Upper lobe of left lung (tissue), 6 donors: ENCODE results near the gene IGFBP3. TPM values are rescaled to one million over a fixed set of nuclear protein-coding genes. Genes with fewer than 3 reads are reported as not detected.
A peak's percentile ranks its signal among the peaks of the same experiment; 100 is the strongest.

Experiments used
- ATAC-seq, 2 donors: fragments of 200-7000 bp; cut with Tn5 transposase; one replicate each; pipeline ENCODE4 v1.9.1; 2022; ENCODE audit warnings: mild to moderate bottlenecking in 2 of 2, moderate library complexity in 2 of 2; ENCODE audit not compliant: low FRiP score in 2 of 2
- DNase-seq, 2 donors: peaks; one replicate each; pipeline ENCODE4 v3.0.0-alpha.2; 2019 to 2020
- H3K27ac ChIP-seq, 4 donors: fragments of 200-600 bp; sonication (generic); one replicate each; pipeline ENCODE4 v1.5.1; 2016 to 2019
- H3K27me3 ChIP-seq, 4 donors: fragments of 200-600 bp; sonication (generic); one replicate each; pipeline ENCODE4 v1.5.1; 2017 to 2019
- H3K36me3 ChIP-seq, 4 donors: fragments of 200-600 bp; sonication (generic); one replicate each; pipeline ENCODE4 v1.5.1; 2016 to 2019
- H3K4me1 ChIP-seq, 4 donors: fragments of 200-600 bp; sonication (generic); one replicate each; pipeline ENCODE4 v1.5.1; 2018 to 2019
- H3K4me3 ChIP-seq, 4 donors: fragments of 200-600 bp; sonication (generic); one replicate each; pipeline ENCODE4 v1.5.1; 2017 to 2019; ENCODE audit warnings: mild to moderate bottlenecking in 2 of 4, moderate library complexity in 1 of 4
- H3K9me3 ChIP-seq, 4 donors: fragments of 200-600 bp; sonication (generic); one replicate each; pipeline ENCODE4 v1.5.1; 2018 to 2019
- CTCF ChIP-seq, 6 experiments: fragments of 450-650 bp in 4 of 6; fragments of 200-600 bp in 2 of 6; sonication (generic) in 2 of 6; IDR thresholded peaks; one replicate each; pipeline ENCODE4 v1.5.1; 2016 to 2019; ENCODE audit warnings: antibody characterized with exemption in 6 of 6
- EP300 ChIP-seq, 4 donors: sonication (generic); formaldehyde crosslinking; IDR thresholded peaks; one replicate each; pipeline ENCODE4 v1.5.1; 2017; ENCODE audit warnings: antibody characterized with exemption in 4 of 4, control low read depth in 2 of 4
- POLR2A ChIP-seq, 4 donors: fragments of 450-650 bp; IDR thresholded peaks; one replicate each; pipeline ENCODE4 v1.5.1; 2016 to 2017; ENCODE audit warnings: antibody characterized with exemption in 4 of 4, mild to moderate bottlenecking in 2 of 4
- POLR2AphosphoS5 ChIP-seq, 2 donors: sonication (generic); formaldehyde crosslinking; IDR thresholded peaks; one replicate each; pipeline ENCODE4 v1.5.1; 2017; ENCODE audit warnings: antibody characterized with exemption in 2 of 2
- WGBS, 2 donors: methylation state at CpG; one replicate each; pipeline ENCODE4 v1.1.5; 2017 to 2018; 5-methylcytosine and 5-hydroxymethylcytosine counted together
- total RNA-seq, 6 donors: library from RNA; depleted of rRNA in 4 of 6; stranded (reverse); fragments of >200 nt in 4 of 6; gene quantifications; one replicate each; pipeline versions ENCODE4 v1.1.0 to v1.2.1, GENCODE V29; 2016 to 2021
- donor health status: DM: no; HTN: no; CAD: no; lungs with moderate emphysema.
- donor health status: DM: no; HTN: yes; CAD: no; lungs with severe emphysema.

The IGFBP3 gene
- total RNA-seq, 6 donors from 2014 or later = 21.5 to 107 (median 40.1) TPM

- whole genome bisulfite sequencing, 2 donors = 79 to 82% methylated on average over 3 to 6 of the region's 6 CpGs
- TF ChIP-seq POLR2A (IDR thresholded peaks at IDR 0.05) = no peak
- ATAC-seq = no peak
These were observed 28.6 kb downstream of the IGFBP3 start for GRCh38 chr7:45892407-45893035.

GRCh38 chr7:45891462-45892402 is 29.3 kb downstream of the IGFBP3 start:
- DNase-seq (no peak), ATAC-seq (no peak)
- no peaks in the 10 kb centered on the region for H3K9me3 ChIP-seq
- TF ChIP-seq EP300 (IDR thresholded peaks at IDR 0.05) (no peak), POLR2A (IDR thresholded peaks at IDR 0.05) (no peak)
- no peak overlapping the region for H3K4me3 ChIP-seq
- 75 to 76% methylated on average over 9 to 10 of the region's 10 CpGs for WGBS, 2 donors
- no peaks in the 10 kb centered on the region for H3K36me3 ChIP-seq
- no peak overlapping the region for H3K27ac ChIP-seq
- H3K27me3 ChIP-seq = peaks cover 0 to 19% (median 7%) of the 10 kb centered on the region in 4 donors
- peaks cover 0 to 11% (median 9%) of the 10 kb centered on the region in 4 donors for H3K4me1 ChIP-seq

More at GRCh38 chr7:45892407-45893035, 28.6 kb downstream of the IGFBP3 start:
- H3K4me1 ChIP-seq = peaks cover 0 to 11% (median 9%) of the 10 kb centered on the region in 4 donors
- no peaks in the 10 kb centered on the region for H3K36me3 ChIP-seq
- H3K4me3 ChIP-seq = no peak overlapping the region
- no peak overlapping the region for H3K27ac ChIP-seq
- no peak for DNase-seq
- H3K9me3 ChIP-seq = no peaks in the 10 kb centered on the region
- peaks cover 0 to 16% (median 7%) of the 10 kb centered on the region in 4 donors for H3K27me3 ChIP-seq

GRCh38 chr7:45890902-45891461 is 30.1 kb downstream of the IGFBP3 start:
- Histone ChIP-seq H3K27me3 (peaks cover 0 to 19% (median 7%) of the 10 kb centered on the region in 4 donors), H3K4me1 (peaks cover 0 to 11% (median 9%) of the 10 kb centered on the region in 4 donors), H3K27ac (no peak overlapping the region), H3K4me3 (no peak overlapping the region), H3K9me3 (no peaks in the 10 kb centered on the region), H3K36me3 (no peaks in the 10 kb centered on the region)
- ATAC-seq (no peak), DNase-seq (no peak)
- 41 to 43% methylated on average over 6 of the region's 6 CpGs for WGBS, 2 donors
- TF ChIP-seq EP300 (IDR thresholded peaks at IDR 0.05) (no peak), POLR2A (IDR thresholded peaks at IDR 0.05) (no peak), CTCF (IDR thresholded peaks at IDR 0.05) (peak in 5 of 6 experiments; percentile 22 to 50 (median 44))

- ATAC-seq (no peak), DNase-seq (no peak)
- Histone ChIP-seq H3K4me3 (no peak overlapping the region), H3K9me3 (no peaks in the 10 kb centered on the region), H3K27me3 (peaks cover 0 to 19% (median 7%) of the 10 kb centered on the region in 4 donors), H3K36me3 (no peaks in the 10 kb centered on the region), H3K4me1 (peaks cover 0 to 11% (median 9%) of the 10 kb centered on the region in 4 donors), H3K27ac (no peak overlapping the region)
- WGBS, 2 donors = 79 to 83% methylated on average over 8 of the region's 8 CpGs
- no peak for TF ChIP-seq POLR2AphosphoS5 (IDR thresholded peaks at IDR 0.05)
These were observed 30.8 kb downstream of the IGFBP3 start for GRCh38 chr7:45890125-45890901.

GRCh38 chr7:45889367-45890067 is 31.6 kb downstream of the IGFBP3 start:
- Histone ChIP-seq H3K36me3 (no peaks in the 10 kb centered on the region), H3K9me3 (no peaks in the 10 kb centered on the region), H3K27me3 (peaks cover 0 to 19% (median 7%) of the 10 kb centered on the region in 4 donors), H3K4me3 (no peak overlapping the region), H3K4me1 (peaks cover 0 to 11% (median 9%) of the 10 kb centered on the region in 4 donors), H3K27ac (no peak overlapping the region)
- no peak for ATAC-seq
- TF ChIP-seq POLR2AphosphoS5 (IDR thresholded peaks at IDR 0.05) = no peak
- TF ChIP-seq CTCF (IDR thresholded peaks at IDR 0.05) = no peak
- no peak for TF ChIP-seq POLR2A (IDR thresholded peaks at IDR 0.05)
- TF ChIP-seq EP300 (IDR thresholded peaks at IDR 0.05) = no peak
- 56 to 57% methylated on average over 8 of the region's 8 CpGs for WGBS, 2 donors
- no peak for DNase-seq
